GM18868 (cell line): Measurements from ENCODE around the gene LRP8.

Source experiments
- ATAC-seq: cut with Tn5 transposase; IDR thresholded peaks from one replicate; pipeline ENCODE4 v1.9.1; 2021; ENCODE audit warnings: mild to moderate bottlenecking, moderate library complexity; ENCODE audit not compliant: unreplicated experiment

The LRP8 gene

GRCh38 chr1:53324728-53325297, 3.1 kb downstream of the LRP8 start:
- ATAC-seq: no peak

- no peak for ATAC-seq
Observed at GRCh38 chr1:53324321-53324720, 3.5 kb downstream of the LRP8 start.

- ATAC-seq: no peak
Observed at GRCh38 chr1:53323316-53323715, 4.6 kb downstream of the LRP8 start.

GRCh38 chr1:53321776-53322602, 5.9 kb downstream of the LRP8 start:
- no peak for ATAC-seq

- no peak for ATAC-seq
Observed at GRCh38 chr1:53321366-53321765, 6.5 kb downstream of the LRP8 start.

- ATAC-seq: no peak
Observed at GRCh38 chr1:53320646-53321045, 7.2 kb downstream of the LRP8 start.

- no peak for ATAC-seq
Observed at GRCh38 chr1:53319296-53320101, 8.4 kb downstream of the LRP8 start.

- ATAC-seq: no peak
Observed at GRCh38 chr1:53317646-53318539, 10.0 kb downstream of the LRP8 start.

GRCh38 chr1:53316766-53317581, 10.9 kb downstream of the LRP8 start:
- ATAC-seq: no peak

- ATAC-seq: no peak
Observed at GRCh38 chr1:53316424-53316765, 11.5 kb downstream of the LRP8 start.

- no peak for ATAC-seq
Observed at GRCh38 chr1:53315456-53316423, 12.1 kb downstream of the LRP8 start.

- no peak for ATAC-seq
Observed at GRCh38 chr1:53315046-53315445, 12.8 kb downstream of the LRP8 start.

GRCh38 chr1:53314606-53315005, 13.3 kb downstream of the LRP8 start:
- no peak for ATAC-seq

- ATAC-seq: no peak
Observed at GRCh38 chr1:53314096-53314495, 13.8 kb downstream of the LRP8 start.

- ATAC-seq: no peak
Observed at GRCh38 chr1:53313556-53313955, 14.3 kb downstream of the LRP8 start.

- ATAC-seq: no peak
Observed at GRCh38 chr1:53311702-53312305, 16.1 kb downstream of the LRP8 start.

GRCh38 chr1:53310847-53311681, 16.8 kb downstream of the LRP8 start:
- no peak for ATAC-seq

GRCh38 chr1:53309802-53310201, 18.1 kb downstream of the LRP8 start:
- ATAC-seq: no peak
